GM18499 (cell line): ENCODE measurements around the gene SEMA6D.

ENCODE experiments used
- ATAC-seq: cut with Tn5 transposase; IDR thresholded peaks from one replicate; pipeline ENCODE4 v1.9.1; 2021; ENCODE audit warnings: moderate number of reproducible peaks; ENCODE audit not compliant: insufficient read depth, unreplicated experiment

SEMA6D gene

GRCh38 chr15:47780971-47781370 is 63.7 kb downstream of the SEMA6D start:
- ATAC-seq, result no peak

DNA sequence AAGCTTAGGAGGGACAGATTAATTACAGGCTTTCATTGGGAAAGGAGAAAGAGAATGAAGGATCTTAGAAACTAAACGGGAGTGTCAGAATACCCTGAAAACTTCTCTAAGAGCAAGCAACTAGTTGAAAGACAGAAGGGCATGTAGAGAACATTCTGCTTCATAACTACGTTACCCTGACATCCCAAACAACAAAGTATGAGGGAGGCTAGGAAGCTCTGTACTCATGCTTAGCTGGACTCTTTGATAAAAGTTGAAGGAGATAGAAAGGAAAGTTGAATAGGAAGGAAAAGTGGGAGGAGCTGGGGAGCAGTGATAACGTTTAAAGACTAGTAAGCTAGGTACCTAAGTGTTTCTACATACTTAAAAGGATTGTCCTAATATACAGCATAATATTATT is 64.2 kb downstream of the SEMA6D start:
- ATAC-seq, result no peak

DNA sequence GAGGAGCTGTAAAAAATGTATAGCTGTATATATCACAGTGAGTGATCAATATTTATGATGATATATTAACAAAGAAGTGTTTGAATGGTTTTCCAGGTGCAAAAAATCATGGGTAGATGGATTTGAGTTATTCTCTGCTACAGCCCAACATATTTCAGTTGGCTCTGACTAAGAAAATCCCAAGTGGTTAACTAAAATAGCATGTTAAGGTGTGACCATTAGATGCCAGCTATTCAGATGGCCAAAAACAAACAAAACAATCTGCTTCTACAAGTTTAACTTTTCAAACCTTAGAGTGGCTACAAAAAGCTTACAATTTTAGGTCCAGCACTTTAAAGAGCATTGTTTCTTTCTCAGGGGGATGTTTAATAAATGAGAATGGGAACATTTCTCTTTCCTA is 67.5 kb downstream of the SEMA6D start:
- no peak for ATAC-seq

GRCh38 chr15:47786371-47786770 is 69.1 kb downstream of the SEMA6D start:
- no peak for ATAC-seq

- ATAC-seq, result no peak
These were observed 70.6 kb downstream of the SEMA6D start for GRCh38 chr15:47787875-47788274.

DNA sequence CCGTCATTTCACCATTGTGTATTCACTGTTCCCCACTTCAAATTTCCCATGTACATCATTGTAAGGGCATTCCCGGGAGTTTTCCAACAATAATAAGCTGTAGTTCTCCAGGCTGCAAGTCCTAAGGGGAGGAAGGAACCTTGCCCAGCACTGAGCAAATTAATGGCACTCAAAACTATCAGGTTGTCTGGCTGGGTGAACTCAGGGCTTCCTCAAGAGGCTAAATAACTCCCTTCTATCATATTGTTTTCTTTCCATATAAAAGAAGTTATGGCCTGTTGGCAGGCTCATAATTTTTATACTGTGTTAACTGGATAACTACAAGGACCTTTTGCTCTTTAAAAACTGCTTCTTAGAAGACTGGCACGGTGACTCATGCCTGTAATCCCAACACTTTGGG is 71.4 kb downstream of the SEMA6D start:
- no peak for ATAC-seq

GRCh38 chr15:47791161-47791560 is 73.9 kb downstream of the SEMA6D start:
- no peak for ATAC-seq

DNA sequence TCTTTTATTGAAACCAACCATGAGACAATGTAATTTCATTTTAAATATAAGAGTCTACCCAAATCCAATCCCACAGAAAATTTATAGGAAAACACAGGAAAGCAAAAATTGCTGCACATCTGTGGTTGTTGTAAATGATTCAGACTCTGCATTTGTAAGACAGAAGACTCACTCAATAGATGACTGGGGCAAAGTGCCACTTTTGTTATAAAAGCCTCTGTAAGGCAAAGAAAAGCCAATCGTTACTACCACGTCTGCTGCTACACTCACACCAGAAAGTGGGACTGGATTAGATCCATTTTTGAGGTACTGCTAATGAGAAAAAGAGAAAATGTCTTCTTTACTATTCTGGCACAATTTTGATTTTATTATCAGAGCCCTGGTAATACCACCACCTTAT is 74.9 kb downstream of the SEMA6D start:
- ATAC-seq, result no peak

- no peak for ATAC-seq
These were observed 77.1 kb downstream of the SEMA6D start for GRCh38 chr15:47794252-47794914.

GRCh38 chr15:47795864-47796263 is 78.6 kb downstream of the SEMA6D start:
- no peak for ATAC-seq

DNA sequence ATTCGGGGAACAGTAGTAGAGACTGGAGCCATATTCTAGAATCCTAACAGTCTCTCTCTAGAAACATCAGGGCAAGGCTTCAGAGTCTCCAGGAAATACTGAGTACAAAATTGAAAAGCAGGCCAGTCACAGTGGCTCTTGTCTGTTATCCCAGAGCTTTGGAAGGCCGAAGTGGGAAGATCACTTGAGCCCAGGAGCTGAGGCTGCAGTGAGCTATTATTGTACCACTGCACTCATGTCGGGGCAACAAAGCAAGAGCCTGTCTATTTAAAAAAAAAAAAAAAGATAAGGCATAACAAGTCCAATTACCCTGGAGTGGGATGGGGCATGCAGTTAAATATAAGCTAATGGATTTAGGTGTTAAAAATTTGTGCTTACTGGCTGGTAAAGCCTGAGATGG is 79.0 kb downstream of the SEMA6D start:
- ATAC-seq, result no peak

GRCh38 chr15:47796830-47797229 is 79.5 kb downstream of the SEMA6D start:
- no peak for ATAC-seq

DNA sequence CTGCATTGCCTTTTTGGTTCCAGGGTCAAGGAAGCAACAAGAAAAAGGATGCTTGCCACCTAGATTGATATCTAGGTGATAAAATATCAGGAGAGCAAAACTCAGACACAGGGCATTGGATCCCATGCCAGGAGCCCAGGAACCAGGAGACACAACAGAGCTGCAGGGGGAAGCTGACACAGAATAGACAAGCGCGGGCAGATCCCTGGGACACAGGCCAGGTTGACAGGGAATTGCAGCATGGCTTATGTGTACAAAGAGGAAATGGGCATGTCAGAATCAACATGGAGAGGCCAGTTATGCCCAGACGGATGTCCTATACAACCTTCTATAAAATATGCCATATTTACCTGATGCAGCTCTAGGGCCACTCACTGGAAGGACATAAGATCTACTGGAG is 84.2 kb downstream of the SEMA6D start:
- no peak for ATAC-seq

DNA sequence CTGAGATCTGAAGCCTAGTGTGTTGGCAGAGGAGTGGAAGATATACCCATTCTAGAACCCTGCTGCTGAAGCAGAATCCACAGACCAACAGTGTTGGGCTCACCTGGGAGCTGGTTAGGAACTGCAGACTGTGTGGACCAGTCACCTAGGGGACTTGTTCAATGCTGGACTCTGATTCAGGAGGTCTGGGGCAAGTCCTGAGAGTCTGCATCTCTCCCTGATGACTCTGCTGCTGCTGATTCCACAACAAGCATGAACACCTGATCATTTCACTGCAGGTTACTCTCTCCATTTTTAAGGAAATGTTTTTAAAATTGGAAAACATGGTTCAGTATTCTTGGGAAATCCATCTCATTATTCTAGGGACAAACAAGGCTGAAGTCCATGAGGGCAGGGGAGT is 84.9 kb downstream of the SEMA6D start:
- no peak for ATAC-seq

GRCh38 chr15:47803767-47804166 is 86.5 kb downstream of the SEMA6D start:
- ATAC-seq, result no peak

- no peak for ATAC-seq
These were observed 87.4 kb downstream of the SEMA6D start for GRCh38 chr15:47804733-47805132.

- no peak for ATAC-seq
These were observed 88.7 kb downstream of the SEMA6D start for GRCh38 chr15:47806008-47806407.

DNA sequence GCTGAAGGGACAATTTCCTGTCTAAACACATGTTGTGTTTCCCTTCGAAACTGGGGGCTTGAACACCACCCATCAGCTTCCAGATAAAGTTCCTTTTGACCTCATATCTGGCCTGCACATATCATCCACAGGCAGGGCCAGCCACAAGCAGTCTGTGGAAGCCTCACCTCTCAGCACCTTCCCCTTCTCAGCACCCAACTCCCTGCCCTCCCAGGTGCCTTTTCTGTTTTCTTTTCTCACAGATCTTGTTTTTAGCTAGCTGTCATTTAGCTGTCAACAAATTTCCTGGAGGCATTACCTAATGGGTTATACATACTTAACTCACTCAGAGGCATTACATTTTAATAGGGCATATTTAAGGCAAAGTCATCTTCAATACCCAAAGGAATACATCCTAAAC is 93.9 kb downstream of the SEMA6D start:
- ATAC-seq, result no peak

GRCh38 chr15:47812470-47812999 is 95.2 kb downstream of the SEMA6D start:
- peak; percentile 61 for ATAC-seq

DNA sequence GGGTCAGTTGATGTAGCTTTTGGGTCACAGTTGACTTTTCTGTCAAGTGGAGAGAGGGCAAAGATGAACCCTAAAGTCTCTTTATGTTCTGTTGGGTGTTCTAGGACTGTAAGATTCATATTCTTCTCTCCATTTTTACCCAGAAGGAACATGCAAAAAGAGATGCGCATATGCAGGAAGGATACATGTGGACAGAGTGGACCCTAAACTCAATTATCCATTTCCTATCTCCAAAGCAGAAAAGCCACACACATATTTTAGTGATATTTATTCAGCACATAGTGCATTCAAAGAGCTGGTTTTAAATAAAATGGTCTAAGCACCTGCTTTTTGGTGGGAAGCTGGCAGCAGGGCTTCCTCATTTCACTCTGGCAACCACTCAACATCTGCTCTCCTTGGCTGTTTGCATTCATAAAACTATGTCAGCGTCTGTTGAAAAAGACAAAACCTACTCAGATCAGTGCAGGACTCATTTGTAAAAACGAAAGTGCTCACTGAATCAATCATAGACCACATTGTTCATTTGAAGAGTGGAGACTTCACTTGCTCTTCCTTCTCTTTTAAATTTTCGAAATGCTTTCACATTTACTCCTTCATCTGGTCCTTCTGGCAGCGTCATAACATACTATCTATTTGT is 96.6 kb downstream of the SEMA6D start:
- ATAC-seq, result peak; percentile 88

GRCh38 chr15:47814620-47815019 is 97.3 kb downstream of the SEMA6D start:
- no peak for ATAC-seq

- ATAC-seq, result no peak
These were observed 100.8 kb downstream of the SEMA6D start for GRCh38 chr15:47817969-47818548.
